Liver (tissue), 9 donors: ENCODE results near the gene MEI4. TPM values are rescaled to one million over a fixed set of nuclear protein-coding genes. Genes with fewer than 3 reads are reported as not detected.

ENCODE experiments used
- DNase-seq: peaks from one replicate; pipeline ENCODE4 v3.0.0-alpha.2; 2017; ENCODE audit warnings: low spot score
- H3K27ac ChIP-seq, 2 donors: one replicate each; pipeline ENCODE4 v1.7.0; 2013; ENCODE audit warnings: inconsistent platforms in 2 of 2, low read length in 2 of 2, control low read depth in 1 of 2, low read depth in 1 of 2, mild to moderate bottlenecking in 1 of 2
- H3K27me3 ChIP-seq, 4 donors: one replicate each; pipeline versions ENCODE4 v1.6.1 to v1.7.0; 2013; ENCODE audit warnings: low read length in 3 of 4, inconsistent platforms in 1 of 4, mild to moderate bottlenecking in 1 of 4, moderate library complexity in 1 of 4; ENCODE audit not compliant: control insufficient read depth in 4 of 4, insufficient read depth in 4 of 4
- H3K36me3 ChIP-seq, 4 donors: one replicate each; pipeline versions ENCODE4 v1.6.1 to v1.7.0; 2013; ENCODE audit warnings: low read length in 3 of 4, mild to moderate bottlenecking in 3 of 4, low read depth in 1 of 4, moderate library complexity in 1 of 4; ENCODE audit not compliant: control insufficient read depth in 4 of 4, insufficient read depth in 3 of 4
- H3K4me1 ChIP-seq, 4 donors: one replicate each; pipeline versions ENCODE4 v1.6.1 to v1.7.0; 2013; ENCODE audit warnings: low read length in 3 of 4, mild to moderate bottlenecking in 3 of 4, moderate library complexity in 1 of 4; ENCODE audit not compliant: control insufficient read depth in 4 of 4, insufficient read depth in 4 of 4
- H3K4me3 ChIP-seq, 3 donors: one replicate each; pipeline versions ENCODE4 v1.6.1 to v1.7.0; 2013; ENCODE audit warnings: low read length in 3 of 3, control low read depth in 1 of 3, low read depth in 1 of 3, mild to moderate bottlenecking in 1 of 3
- H3K9ac ChIP-seq, 2 donors: one replicate each; pipeline ENCODE4 v1.7.0; 2013; ENCODE audit warnings: low read length in 2 of 2, mild to moderate bottlenecking in 2 of 2, moderate library complexity in 2 of 2, control low read depth in 1 of 2, low read depth in 1 of 2
- H3K9me3 ChIP-seq, 4 donors: one replicate each; pipeline versions ENCODE4 v1.6.1 to v1.7.0; 2013; ENCODE audit warnings: low read length in 3 of 4; ENCODE audit not compliant: control insufficient read depth in 4 of 4
- EGR1 ChIP-seq, 2 donors: IDR thresholded peaks; 2 replicates each; pipeline ENCODE4 v1.6.1; 2016 to 2018; ENCODE audit warnings: antibody characterized with exemption in 2 of 2, low read depth in 2 of 2
- FOXA1 ChIP-seq: IDR thresholded peaks from 2 replicates; pipeline ENCODE4 v1.6.1; 2016; ENCODE audit warnings: antibody characterized with exemption
- FOXA2 ChIP-seq: IDR thresholded peaks from 2 replicates; pipeline ENCODE4 v1.6.1; 2016; ENCODE audit warnings: antibody characterized with exemption
- GABPA ChIP-seq, 2 donors: IDR thresholded peaks in 1 of 2; conservative IDR thresholded peaks in 1 of 2; 2 replicates each; pipeline ENCODE4 v1.6.1; 2016; ENCODE audit warnings: antibody characterized with exemption in 2 of 2, mild to moderate bottlenecking in 1 of 2, moderate library complexity in 1 of 2
- HNF4A ChIP-seq, 2 donors: conservative IDR thresholded peaks; 2 replicates each; pipeline ENCODE4 v1.6.1; 2016; ENCODE audit warnings: antibody characterized with exemption in 2 of 2, mild to moderate bottlenecking in 2 of 2
- HNF4G ChIP-seq: IDR thresholded peaks from 2 replicates; pipeline ENCODE4 v1.6.1; 2016; ENCODE audit warnings: antibody characterized with exemption
- JUND ChIP-seq, 2 donors: IDR thresholded peaks; 2 replicates each; pipeline ENCODE4 v1.6.1; 2016; ENCODE audit warnings: antibody characterized with exemption in 2 of 2
- NR2F2 ChIP-seq: IDR thresholded peaks from 2 replicates; pipeline ENCODE4 v1.6.1; 2016; ENCODE audit warnings: antibody characterized with exemption
- RAD21 ChIP-seq, 2 donors: IDR thresholded peaks; 2 replicates each; pipeline ENCODE4 v1.6.1; 2016; ENCODE audit warnings: antibody characterized with exemption in 2 of 2, mild to moderate bottlenecking in 2 of 2
- RXRA ChIP-seq, 2 donors: IDR thresholded peaks; 2 replicates each; pipeline ENCODE4 v1.6.1; 2017 to 2018; ENCODE audit warnings: antibody characterized with exemption in 2 of 2, mild to moderate bottlenecking in 1 of 2
- SP1 ChIP-seq: IDR thresholded peaks from 2 replicates; pipeline ENCODE4 v1.6.1; 2018; ENCODE audit warnings: antibody characterized with exemption, mild to moderate bottlenecking
- TAF1 ChIP-seq: conservative IDR thresholded peaks from 2 replicates; pipeline ENCODE4 v1.6.1; 2016; ENCODE audit warnings: antibody characterized with exemption, mild to moderate bottlenecking
- YY1 ChIP-seq: IDR thresholded peaks from 2 replicates; pipeline ENCODE4 v1.6.1; 2016; ENCODE audit warnings: antibody characterized with exemption, mild to moderate bottlenecking
- WGBS: extraction: QIAGEN DNeasy Blood & Tissue Kit; methylation state at CpG from one replicate; pipeline ENCODE4 v1.1.7; 2013; 5-methylcytosine and 5-hydroxymethylcytosine counted together
- polyA plus RNA-seq, 2 donors: library from polyadenylated mRNA; stranded (reverse) in 1 of 2; unstranded in 1 of 2; fragments of 200-250 nt in 1 of 2; fragments of >200 nt in 1 of 2; fragmentation: Nextera tagmentation in 1 of 2; extraction: Ambion mirVana in 1 of 2; gene quantifications; one replicate each; pipeline versions ENCODE4 v1.2.1 to v1.2.3, GENCODE V29; 2013 to 2015
- total RNA-seq, 2 donors: library from RNA; depleted of rRNA; stranded (reverse); fragments of >200 nt; gene quantifications; one replicate each; pipeline ENCODE4 v1.2.3, GENCODE V29; 2014
- TF ChIP-seq, protein P1 (sequence below): IDR thresholded peaks from 2 replicates; pipeline ENCODE4 v1.6.1; 2016; ENCODE audit warnings: antibody characterized with exemption, mild to moderate bottlenecking
- TF ChIP-seq, protein P2 (sequence below): IDR thresholded peaks from 2 replicates; pipeline ENCODE4 v1.6.1; 2016; ENCODE audit warnings: antibody characterized with exemption
- TF ChIP-seq, protein P3 (sequence below): IDR thresholded peaks from 2 replicates; pipeline ENCODE4 v1.6.1; 2016; ENCODE audit warnings: antibody characterized with exemption
- TF ChIP-seq, protein P4 (sequence below): IDR thresholded peaks from 2 replicates; pipeline ENCODE4 v1.6.1; 2016; ENCODE audit warnings: antibody characterized with exemption
- TF ChIP-seq, protein P5 (sequence below): fragments of 150-350 bp; IDR thresholded peaks from 2 replicates; pipeline ENCODE4 v1.5.1; 2017; ENCODE audit warnings: improper control_type of control experiment, low read depth, low read length; ENCODE audit not compliant: missing input control
- donor health status: healthy.
- donor health status: healthy.
- donor health status: healthy.
- donor health status: healthy.
- donor health status: healthy.

The MEI4 gene
- total and polyA plus RNA-seq, 4 donors, result 0.36 to 0.84 (median 0.42) TPM

DNA sequence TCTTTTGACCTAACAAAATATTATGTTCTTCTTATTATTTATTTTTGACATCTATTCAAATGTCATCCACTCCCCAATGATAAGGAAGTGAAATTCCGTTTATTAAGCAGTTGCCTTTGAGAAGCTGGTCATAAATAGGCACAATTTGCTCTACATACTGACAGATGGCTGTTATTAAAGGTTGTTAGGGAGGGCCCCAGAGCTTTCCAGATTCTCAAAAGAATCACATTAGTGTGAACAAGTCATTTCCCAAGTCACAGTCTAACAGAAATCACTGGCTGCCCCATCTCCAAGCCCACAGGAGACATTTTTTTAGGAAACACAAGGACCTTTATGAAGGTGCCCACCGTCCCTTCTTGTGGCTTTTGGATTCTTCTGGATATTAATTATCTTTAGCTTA lies 172.4 kb downstream of the MEI4 start:
- no peaks in the 10 kb centered on the region for H3K27me3 ChIP-seq
- DNase-seq, result no peak
- H3K4me1 ChIP-seq, result no peaks in the 10 kb centered on the region
- no peaks in the 10 kb centered on the region for H3K36me3 ChIP-seq
- no peak overlapping the region for H3K9ac ChIP-seq
- no peak overlapping the region for H3K4me3 ChIP-seq
- WGBS, result 90% methylated on average over 2 of the region's 2 CpGs
- H3K9me3 ChIP-seq, result no peaks in the 10 kb centered on the region
- H3K27ac ChIP-seq, result no peak overlapping the region
- TF ChIP-seq FOXA1 (no peak), YY1 (no peak), FOXA2 (no peak), HNF4G (no peak), NR2F2 (no peak), HNF4A (conservative IDR thresholded peaks at IDR 0.05) (no peak), EGR1 (IDR thresholded peaks at IDR 0.05; ENCODE audit: low read depth in 2 of 2) (no peak), GABPA (IDR thresholded peaks at IDR 0.05 in 1 of 2, conservative IDR thresholded peaks at IDR 0.05 in 1 of 2) (no peak), RAD21 (IDR thresholded peaks at IDR 0.05) (no peak), RXRA (IDR thresholded peaks at IDR 0.05) (no peak)
- TF ChIP-seq, protein P1, sequence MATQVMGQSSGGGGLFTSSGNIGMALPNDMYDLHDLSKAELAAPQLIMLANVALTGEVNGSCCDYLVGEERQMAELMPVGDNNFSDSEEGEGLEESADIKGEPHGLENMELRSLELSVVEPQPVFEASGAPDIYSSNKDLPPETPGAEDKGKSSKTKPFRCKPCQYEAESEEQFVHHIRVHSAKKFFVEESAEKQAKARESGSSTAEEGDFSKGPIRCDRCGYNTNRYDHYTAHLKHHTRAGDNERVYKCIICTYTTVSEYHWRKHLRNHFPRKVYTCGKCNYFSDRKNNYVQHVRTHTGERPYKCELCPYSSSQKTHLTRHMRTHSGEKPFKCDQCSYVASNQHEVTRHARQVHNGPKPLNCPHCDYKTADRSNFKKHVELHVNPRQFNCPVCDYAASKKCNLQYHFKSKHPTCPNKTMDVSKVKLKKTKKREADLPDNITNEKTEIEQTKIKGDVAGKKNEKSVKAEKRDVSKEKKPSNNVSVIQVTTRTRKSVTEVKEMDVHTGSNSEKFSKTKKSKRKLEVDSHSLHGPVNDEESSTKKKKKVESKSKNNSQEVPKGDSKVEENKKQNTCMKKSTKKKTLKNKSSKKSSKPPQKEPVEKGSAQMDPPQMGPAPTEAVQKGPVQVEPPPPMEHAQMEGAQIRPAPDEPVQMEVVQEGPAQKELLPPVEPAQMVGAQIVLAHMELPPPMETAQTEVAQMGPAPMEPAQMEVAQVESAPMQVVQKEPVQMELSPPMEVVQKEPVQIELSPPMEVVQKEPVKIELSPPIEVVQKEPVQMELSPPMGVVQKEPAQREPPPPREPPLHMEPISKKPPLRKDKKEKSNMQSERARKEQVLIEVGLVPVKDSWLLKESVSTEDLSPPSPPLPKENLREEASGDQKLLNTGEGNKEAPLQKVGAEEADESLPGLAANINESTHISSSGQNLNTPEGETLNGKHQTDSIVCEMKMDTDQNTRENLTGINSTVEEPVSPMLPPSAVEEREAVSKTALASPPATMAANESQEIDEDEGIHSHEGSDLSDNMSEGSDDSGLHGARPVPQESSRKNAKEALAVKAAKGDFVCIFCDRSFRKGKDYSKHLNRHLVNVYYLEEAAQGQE, result no peak
- TF ChIP-seq, protein P2, sequence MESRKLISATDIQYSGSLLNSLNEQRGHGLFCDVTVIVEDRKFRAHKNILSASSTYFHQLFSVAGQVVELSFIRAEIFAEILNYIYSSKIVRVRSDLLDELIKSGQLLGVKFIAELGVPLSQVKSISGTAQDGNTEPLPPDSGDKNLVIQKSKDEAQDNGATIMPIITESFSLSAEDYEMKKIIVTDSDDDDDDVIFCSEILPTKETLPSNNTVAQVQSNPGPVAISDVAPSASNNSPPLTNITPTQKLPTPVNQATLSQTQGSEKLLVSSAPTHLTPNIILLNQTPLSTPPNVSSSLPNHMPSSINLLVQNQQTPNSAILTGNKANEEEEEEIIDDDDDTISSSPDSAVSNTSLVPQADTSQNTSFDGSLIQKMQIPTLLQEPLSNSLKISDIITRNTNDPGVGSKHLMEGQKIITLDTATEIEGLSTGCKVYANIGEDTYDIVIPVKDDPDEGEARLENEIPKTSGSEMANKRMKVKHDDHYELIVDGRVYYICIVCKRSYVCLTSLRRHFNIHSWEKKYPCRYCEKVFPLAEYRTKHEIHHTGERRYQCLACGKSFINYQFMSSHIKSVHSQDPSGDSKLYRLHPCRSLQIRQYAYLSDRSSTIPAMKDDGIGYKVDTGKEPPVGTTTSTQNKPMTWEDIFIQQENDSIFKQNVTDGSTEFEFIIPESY, result no peak

DNA sequence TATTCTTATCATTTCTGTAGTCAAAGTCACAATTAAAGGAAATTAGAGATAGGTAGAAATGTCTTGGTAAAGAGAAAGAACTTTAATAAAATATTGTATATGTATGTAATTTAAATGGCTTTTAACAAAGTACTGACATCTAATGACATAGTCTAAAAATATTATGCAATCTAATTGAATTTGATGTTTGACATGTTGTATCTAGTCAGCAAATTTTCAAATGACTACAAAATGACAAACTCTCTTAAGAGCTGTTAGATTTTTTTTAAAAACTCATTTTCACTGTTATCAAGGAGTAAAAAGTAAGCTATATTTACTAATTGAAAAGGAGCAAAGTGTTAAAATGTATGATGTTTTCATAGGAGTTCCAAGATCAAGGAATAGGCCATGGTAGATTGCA lies 176.9 kb downstream of the MEI4 start:
- Histone ChIP-seq H3K9me3 (no peaks in the 10 kb centered on the region), H3K36me3 (no peaks in the 10 kb centered on the region), H3K27me3 (no peaks in the 10 kb centered on the region), H3K4me3 (no peak overlapping the region), H3K27ac (no peak overlapping the region), H3K9ac (no peak overlapping the region), H3K4me1 (peaks cover 0 to 4% (median 2%) of the 10 kb centered on the region in 4 donors)
- TF ChIP-seq, protein P3, sequence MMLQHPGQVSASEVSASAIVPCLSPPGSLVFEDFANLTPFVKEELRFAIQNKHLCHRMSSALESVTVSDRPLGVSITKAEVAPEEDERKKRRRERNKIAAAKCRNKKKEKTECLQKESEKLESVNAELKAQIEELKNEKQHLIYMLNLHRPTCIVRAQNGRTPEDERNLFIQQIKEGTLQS, result no peak
- no peak for TF ChIP-seq NR2F2
- no peak for TF ChIP-seq FOXA1
- TF ChIP-seq YY1, result no peak
- TF ChIP-seq HNF4A (conservative IDR thresholded peaks at IDR 0.05), result no peak
- no peak for TF ChIP-seq GABPA (IDR thresholded peaks at IDR 0.05 in 1 of 2, conservative IDR thresholded peaks at IDR 0.05 in 1 of 2)
- no peak for TF ChIP-seq JUND (IDR thresholded peaks at IDR 0.05)
- TF ChIP-seq FOXA2, result no peak
- no peak for TF ChIP-seq HNF4G
- TF ChIP-seq RXRA (IDR thresholded peaks at IDR 0.05), result no peak
- TF ChIP-seq, protein P2, result no peak
- TF ChIP-seq SP1, result no peak
- TF ChIP-seq, protein P1, result no peak
- TF ChIP-seq, protein P4, sequence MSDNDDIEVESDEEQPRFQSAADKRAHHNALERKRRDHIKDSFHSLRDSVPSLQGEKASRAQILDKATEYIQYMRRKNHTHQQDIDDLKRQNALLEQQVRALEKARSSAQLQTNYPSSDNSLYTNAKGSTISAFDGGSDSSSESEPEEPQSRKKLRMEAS, result no peak
- TF ChIP-seq, protein P5, sequence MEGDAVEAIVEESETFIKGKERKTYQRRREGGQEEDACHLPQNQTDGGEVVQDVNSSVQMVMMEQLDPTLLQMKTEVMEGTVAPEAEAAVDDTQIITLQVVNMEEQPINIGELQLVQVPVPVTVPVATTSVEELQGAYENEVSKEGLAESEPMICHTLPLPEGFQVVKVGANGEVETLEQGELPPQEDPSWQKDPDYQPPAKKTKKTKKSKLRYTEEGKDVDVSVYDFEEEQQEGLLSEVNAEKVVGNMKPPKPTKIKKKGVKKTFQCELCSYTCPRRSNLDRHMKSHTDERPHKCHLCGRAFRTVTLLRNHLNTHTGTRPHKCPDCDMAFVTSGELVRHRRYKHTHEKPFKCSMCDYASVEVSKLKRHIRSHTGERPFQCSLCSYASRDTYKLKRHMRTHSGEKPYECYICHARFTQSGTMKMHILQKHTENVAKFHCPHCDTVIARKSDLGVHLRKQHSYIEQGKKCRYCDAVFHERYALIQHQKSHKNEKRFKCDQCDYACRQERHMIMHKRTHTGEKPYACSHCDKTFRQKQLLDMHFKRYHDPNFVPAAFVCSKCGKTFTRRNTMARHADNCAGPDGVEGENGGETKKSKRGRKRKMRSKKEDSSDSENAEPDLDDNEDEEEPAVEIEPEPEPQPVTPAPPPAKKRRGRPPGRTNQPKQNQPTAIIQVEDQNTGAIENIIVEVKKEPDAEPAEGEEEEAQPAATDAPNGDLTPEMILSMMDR, result no peak
- TF ChIP-seq TAF1, result no peak
- TF ChIP-seq EGR1 (IDR thresholded peaks at IDR 0.05; ENCODE audit: low read depth in 2 of 2), result no peak
- DNase-seq, result no peak
